Measurements from ENCODE around the gene NDE1.

Gene NDE1

DNA sequence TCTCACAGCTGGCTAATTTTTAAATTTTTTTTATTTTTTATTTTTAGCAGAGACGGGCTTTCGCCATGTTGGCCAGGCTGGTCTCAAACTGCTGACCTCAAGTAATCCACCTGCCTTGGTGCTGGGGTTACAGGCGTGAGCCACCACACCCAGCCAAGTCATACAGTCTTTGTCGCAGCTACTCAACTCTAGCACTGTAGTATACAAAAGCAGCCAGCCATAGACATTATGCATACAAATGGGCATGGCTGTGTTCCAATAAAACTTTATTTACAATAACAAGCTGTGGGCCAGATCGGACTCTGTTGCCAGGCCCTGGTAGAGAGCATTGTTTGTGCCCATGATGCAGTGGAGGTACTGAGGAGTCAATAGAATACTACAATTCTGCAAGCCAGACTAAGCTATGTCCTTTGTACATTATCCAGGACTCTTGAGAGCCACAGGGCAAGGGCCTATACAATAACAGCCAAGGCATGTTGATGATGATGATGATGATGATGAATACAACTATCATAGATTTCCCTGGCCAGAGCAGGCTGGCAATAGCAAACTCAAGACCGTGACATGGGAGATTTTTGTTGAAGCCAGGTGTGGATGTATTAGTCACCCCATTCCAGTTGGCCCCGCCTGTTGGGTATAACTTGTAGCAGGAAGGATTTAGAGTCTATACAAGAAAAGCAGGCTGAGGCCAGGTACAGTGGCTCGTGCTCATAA, 104.9 kb downstream of the NDE1 start:
- DNase-seq (ENCODE audit: low read depth, low spot score) = no peak
- H3K4me3 ChIP-seq (ENCODE audit: low read depth, low read length) = no peak overlapping the region
- TF ChIP-seq, protein P1, sequence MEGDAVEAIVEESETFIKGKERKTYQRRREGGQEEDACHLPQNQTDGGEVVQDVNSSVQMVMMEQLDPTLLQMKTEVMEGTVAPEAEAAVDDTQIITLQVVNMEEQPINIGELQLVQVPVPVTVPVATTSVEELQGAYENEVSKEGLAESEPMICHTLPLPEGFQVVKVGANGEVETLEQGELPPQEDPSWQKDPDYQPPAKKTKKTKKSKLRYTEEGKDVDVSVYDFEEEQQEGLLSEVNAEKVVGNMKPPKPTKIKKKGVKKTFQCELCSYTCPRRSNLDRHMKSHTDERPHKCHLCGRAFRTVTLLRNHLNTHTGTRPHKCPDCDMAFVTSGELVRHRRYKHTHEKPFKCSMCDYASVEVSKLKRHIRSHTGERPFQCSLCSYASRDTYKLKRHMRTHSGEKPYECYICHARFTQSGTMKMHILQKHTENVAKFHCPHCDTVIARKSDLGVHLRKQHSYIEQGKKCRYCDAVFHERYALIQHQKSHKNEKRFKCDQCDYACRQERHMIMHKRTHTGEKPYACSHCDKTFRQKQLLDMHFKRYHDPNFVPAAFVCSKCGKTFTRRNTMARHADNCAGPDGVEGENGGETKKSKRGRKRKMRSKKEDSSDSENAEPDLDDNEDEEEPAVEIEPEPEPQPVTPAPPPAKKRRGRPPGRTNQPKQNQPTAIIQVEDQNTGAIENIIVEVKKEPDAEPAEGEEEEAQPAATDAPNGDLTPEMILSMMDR (IDR thresholded peaks at IDR 0.05; ENCODE audit: low read depth, low read length) = no peak
- in situ Hi-C loops (cut with HindIII; ENCODE audit: low sequenced_read_pairs) = no loop called here

DNA sequence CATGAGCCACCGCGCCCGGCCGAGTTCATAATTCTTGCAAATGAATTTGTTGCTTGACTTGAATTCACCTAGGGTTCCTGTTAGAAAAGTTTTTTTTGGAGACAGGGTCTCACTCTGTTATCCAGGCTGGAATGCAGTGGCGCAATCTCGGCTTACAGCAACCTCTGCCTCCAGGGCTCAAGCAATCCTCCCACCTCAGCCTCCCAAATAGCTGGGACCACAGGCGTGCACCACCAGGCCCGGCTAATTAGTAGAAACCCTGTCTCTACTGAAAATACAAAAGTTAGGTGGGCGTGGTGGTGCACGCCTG, 107.0 kb downstream of the NDE1 start:
- H3K4me3 ChIP-seq (ENCODE audit: low read depth, low read length) = no peak overlapping the region
- TF ChIP-seq, protein P1 (IDR thresholded peaks at IDR 0.05; ENCODE audit: low read depth, low read length) = no peak
- in situ Hi-C loops (cut with HindIII; ENCODE audit: low sequenced_read_pairs) = no loop called here
- DNase-seq (ENCODE audit: low read depth, low spot score) = no peak

DNA sequence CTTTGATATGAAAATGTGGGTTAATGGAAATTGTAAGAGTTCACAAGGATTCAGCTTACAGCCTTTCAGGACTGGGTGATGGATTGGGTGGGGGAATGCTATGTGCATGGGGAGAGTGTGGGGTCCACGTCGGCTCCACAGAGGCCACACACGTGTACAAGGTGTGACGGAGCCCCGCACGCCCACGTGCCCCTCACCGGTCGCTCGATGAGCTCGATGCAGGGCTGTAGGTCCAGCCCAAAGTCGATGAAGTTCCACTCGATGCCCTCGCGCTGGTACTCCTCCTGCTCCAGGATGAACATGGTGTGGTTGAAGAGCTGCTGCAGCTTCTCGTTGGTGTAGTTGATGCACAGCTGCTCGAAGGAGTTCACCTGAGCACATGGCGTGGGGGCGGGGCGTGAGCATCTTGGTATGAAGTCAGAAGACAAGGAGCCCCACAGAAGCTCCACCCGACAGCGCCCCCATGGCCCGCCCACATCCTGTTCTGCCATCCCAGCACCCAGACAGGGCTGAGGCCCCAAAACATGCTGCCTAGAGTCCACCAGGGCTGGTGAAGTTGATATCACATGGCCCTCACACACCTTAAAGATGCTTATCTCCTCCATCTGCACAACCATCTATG, 107.7 kb downstream of the NDE1 start:
- in situ Hi-C loops (cut with HindIII; ENCODE audit: low sequenced_read_pairs) = no loop called here
- TF ChIP-seq, protein P1 (IDR thresholded peaks at IDR 0.05; ENCODE audit: low read depth, low read length) = no peak

DNA sequence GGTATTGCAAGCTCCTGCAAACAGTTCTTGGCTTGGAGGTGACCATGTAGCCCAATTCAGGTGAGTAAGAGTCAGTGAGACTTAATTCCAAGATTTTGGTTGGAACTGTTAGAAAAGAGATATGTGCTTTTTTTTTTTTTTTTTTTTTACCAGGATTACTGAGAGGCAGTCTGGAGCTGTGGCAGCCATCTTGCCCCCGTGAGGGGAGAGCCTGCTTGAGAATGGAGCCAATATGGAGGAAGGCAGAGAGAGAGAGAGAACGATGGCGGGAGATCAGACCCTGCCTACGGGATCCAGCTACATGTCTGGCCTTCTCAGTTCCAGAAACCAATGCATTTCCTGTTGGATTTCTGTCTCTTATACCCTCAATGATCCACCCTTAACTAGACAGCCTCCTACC, 109.0 kb downstream of the NDE1 start:
- DNase-seq (ENCODE audit: low read depth, low spot score) = no peak
- in situ Hi-C loops (cut with HindIII; ENCODE audit: low sequenced_read_pairs) = no loop called here
- TF ChIP-seq, protein P1 (IDR thresholded peaks at IDR 0.05; ENCODE audit: low read depth, low read length) = no peak
- no peak overlapping the region for H3K4me3 ChIP-seq (ENCODE audit: low read depth, low read length)

More for the DNA sequence above, 107.7 kb downstream of the NDE1 start:
- H3K4me3 ChIP-seq (ENCODE audit: low read depth, low read length) = no peak overlapping the region
- DNase-seq (ENCODE audit: low read depth, low spot score) = no peak

DNA sequence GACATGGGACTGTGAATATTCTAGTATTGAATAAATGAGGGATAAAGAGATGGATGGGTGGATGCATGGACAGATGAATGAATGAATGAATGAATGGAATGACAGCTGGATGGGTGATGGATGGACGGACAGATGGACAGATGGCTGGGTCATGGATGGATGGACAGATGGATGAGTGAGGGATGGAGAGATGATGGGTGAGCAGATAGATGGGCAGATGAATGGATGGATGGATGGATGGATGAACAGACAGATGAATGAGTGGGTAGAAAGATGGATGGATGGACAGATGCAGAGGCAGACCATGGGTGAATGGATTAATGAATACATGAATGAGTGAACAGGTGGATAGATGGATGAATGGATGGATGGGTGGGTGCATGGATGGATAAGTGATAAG, 110.1 kb downstream of the NDE1 start:
- in situ Hi-C loops (cut with HindIII; ENCODE audit: low sequenced_read_pairs) = no loop called here
- TF ChIP-seq, protein P1 (IDR thresholded peaks at IDR 0.05; ENCODE audit: low read depth, low read length) = no peak
- H3K4me3 ChIP-seq (ENCODE audit: low read depth, low read length) = no peak overlapping the region
- DNase-seq (ENCODE audit: low read depth, low spot score) = no peak

DNA sequence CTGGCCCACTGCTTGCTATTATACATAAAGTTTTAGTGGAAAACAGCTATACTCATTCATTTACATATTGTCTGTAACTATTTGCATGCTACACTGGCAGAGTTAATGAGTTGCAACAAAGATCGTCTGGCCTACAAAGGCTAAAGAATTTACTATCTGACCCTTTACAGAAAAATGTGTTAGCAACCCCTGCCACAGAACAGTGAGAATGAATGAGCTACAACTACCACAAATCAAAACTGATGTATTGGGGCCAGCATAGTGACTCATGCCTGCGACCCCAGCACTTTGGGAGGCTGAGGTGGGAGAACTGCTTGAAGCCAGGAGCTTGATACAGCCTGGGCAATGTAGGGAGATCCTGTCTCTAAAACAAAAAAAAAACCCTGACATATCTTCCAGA, 114.1 kb downstream of the NDE1 start:
- TF ChIP-seq, protein P1 (IDR thresholded peaks at IDR 0.05; ENCODE audit: low read depth, low read length) = no peak
- DNase-seq (ENCODE audit: low read depth, low spot score) = no peak
- in situ Hi-C loops (cut with HindIII; ENCODE audit: low sequenced_read_pairs) = no loop called here
- H3K4me3 ChIP-seq (ENCODE audit: low read depth, low read length) = no peak overlapping the region
